Stomach smooth muscle (tissue), 2 donors: ENCODE results near the gene KIFC1.
A peak's percentile ranks its signal among the peaks of the same experiment; 100 is the strongest.
"Not testable (repeated sequence)": the region's sequence is repeated elsewhere in the genome, so short reads cannot be mapped to it uniquely, and the experiment has no call there.

ENCODE experiments used
- H3K27ac ChIP-seq: one replicate; pipeline ENCODE4 v1.7.0; 2013; ENCODE audit warnings: mild to moderate bottlenecking, low read length, inconsistent platforms
- H3K27me3 ChIP-seq, 2 donors: one replicate each; pipeline ENCODE4 v1.7.0; 2013; ENCODE audit warnings: low read length in 2 of 2; ENCODE audit not compliant: insufficient read depth in 2 of 2, control insufficient read depth in 1 of 2
- H3K36me3 ChIP-seq, 2 donors: one replicate each; pipeline ENCODE4 v1.7.0; 2013; ENCODE audit warnings: low read length in 2 of 2; ENCODE audit not compliant: control insufficient read depth in 2 of 2, insufficient read depth in 2 of 2
- H3K4me1 ChIP-seq: one replicate; pipeline ENCODE4 v1.7.0; 2013; ENCODE audit warnings: low read length; ENCODE audit not compliant: control insufficient read depth, insufficient read depth
- H3K4me3 ChIP-seq, 2 donors: one replicate each; pipeline ENCODE4 v1.7.0; 2013; ENCODE audit warnings: low read length in 2 of 2
- H3K9ac ChIP-seq, 2 donors: one replicate each; pipeline ENCODE4 v1.7.0; 2013; ENCODE audit warnings: low read length in 2 of 2, mild to moderate bottlenecking in 1 of 2
- H3K9me3 ChIP-seq, 2 donors: one replicate each; pipeline ENCODE4 v1.7.0; 2013; ENCODE audit warnings: low read length in 2 of 2; ENCODE audit not compliant: control insufficient read depth in 2 of 2
- donor health status: healthy.
- donor health status: Pancreatic carcinoma.

KIFC1 gene

DNA sequence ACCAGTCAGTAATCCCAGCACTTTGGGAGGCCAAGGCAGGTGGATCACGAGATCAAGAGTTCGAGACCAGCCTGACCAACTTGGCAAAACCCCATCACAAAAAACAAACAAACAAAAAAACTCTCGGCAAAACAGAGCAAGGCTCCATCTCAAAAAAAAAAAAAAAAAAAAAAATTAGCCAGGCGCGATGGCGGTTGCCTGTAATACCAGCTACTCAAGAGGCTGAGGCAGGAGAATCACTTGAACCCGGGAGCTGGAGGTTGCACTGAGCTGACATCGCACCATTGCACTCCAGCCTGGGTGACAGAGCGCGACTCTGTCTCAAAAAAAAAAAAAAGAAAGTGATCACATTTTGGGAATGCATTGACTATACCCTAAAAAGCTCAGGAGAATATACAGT lies 12.4 kb upstream of the KIFC1 start:
- H3K27ac ChIP-seq, H3K9me3 ChIP-seq, H3K36me3 ChIP-seq, H3K27me3 ChIP-seq, H3K9ac ChIP-seq, H3K4me3 ChIP-seq: not testable (repeated sequence)
- peaks cover 37% of the 10 kb centered on the region for H3K4me1 ChIP-seq

DNA sequence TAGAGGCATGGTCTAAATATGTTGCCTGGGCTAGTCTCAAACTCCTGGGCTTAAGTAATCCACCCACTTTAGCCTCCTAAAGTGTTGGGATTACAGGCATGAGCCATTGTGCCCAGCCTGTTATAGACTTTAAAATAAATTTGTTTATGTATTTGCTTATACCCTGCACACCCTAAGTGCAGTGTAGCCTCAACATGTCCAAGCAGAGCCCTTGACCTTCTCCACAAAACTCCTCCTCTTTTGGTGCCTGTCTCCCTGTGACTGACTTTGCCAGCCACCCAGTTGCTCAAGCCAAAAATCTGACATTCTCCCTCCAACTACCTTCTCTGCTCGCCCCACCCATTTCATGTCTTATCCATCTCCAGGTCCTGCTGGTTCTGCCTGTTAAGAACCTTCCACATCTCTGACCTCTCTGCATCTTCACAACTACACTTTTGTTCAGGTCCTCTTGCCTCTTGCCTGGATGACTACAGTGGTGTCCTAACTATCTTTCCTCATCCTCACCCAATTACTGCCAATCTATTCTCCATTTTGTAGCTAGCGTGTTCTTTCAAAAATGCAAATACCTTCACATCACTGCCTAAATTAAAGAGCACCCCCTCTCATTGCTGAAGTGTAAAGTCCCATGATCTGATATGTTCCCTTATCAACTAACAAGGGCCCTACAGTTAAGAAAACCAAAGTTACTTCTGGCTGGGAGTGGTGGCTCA lies 11.2 kb upstream of the KIFC1 start:
- no peak overlapping the region for H3K4me3 ChIP-seq
- H3K36me3 ChIP-seq: no peaks in the 10 kb centered on the region
- H3K4me1 ChIP-seq: peaks cover 25% of the 10 kb centered on the region
- H3K27ac ChIP-seq: no peak overlapping the region
- no peak overlapping the region for H3K9ac ChIP-seq
- no peaks in the 10 kb centered on the region for H3K9me3 ChIP-seq
- no peaks in the 10 kb centered on the region for H3K27me3 ChIP-seq

DNA sequence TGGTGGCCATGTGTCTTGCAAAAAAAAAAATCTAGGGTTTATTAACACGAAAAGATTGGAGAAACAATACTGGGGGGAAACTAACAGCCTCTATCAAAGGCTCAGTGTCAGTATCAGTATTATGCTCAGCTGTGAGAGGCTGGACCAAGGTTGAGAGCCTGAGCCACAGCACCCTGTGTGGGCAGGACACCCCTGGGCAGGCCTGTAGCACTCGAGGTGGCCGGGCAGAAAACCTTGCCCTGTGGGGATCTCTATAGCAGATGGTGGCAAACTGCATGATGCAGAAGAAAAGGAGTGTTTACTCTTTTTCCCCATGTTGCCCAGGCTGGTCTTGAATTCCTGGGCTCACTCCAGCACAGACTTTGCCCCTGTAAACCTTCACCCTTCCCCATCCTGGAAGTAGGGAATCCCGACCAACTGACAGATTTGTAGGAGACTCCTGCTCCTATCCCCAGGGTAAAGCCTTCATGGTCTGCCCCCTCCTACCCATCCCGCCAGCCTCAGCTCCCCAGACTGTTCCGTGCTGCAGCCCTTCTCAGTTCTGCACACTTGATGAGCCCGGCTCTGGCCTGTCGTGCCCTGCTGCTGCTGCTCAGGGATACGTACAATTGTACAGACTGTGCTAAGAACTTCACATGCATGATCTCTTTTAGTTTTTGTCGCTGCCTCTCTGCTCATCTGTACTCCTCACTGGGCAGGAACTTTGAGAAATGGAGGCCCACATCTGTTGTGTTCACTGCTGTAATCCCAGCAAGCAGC lies 8.0 kb upstream of the KIFC1 start:
- H3K4me1 ChIP-seq: peaks cover 19% of the 10 kb centered on the region
- no peak overlapping the region for H3K4me3 ChIP-seq
- H3K27ac ChIP-seq: peak overlapping the region; percentile 37
- H3K36me3 ChIP-seq: no peaks in the 10 kb centered on the region
- H3K9ac ChIP-seq: no peak overlapping the region
- H3K9me3 ChIP-seq: no peaks in the 10 kb centered on the region
- no peaks in the 10 kb centered on the region for H3K27me3 ChIP-seq

DNA sequence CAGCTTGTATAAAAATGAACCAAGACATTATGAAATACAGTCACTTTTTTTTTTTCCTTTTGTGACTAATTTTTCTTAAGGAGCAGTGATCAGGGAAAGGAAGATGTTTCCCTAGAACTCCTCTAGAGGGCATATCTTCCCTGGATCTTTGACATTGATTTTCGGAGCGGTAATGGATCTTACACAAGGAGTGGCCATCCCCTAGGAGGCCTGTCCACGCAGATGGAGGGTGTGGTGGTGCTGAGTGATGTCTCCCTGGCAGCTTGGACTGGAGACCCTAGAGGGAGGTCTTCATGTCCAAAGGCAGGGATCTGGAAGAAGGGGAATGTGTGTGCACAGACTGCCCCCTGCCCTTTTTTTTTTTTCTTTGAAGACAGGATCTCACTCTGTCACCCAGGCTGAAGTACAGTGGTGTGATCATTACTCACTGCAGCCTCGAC lies 7.0 kb upstream of the KIFC1 start:
- Histone ChIP-seq H3K27ac (no peak overlapping the region), H3K9me3 (no peaks in the 10 kb centered on the region), H3K4me3 (no peak overlapping the region), H3K27me3 (no peaks in the 10 kb centered on the region), H3K4me1 (peaks cover 19% of the 10 kb centered on the region), H3K36me3 (no peaks in the 10 kb centered on the region), H3K9ac (no peak overlapping the region)

DNA sequence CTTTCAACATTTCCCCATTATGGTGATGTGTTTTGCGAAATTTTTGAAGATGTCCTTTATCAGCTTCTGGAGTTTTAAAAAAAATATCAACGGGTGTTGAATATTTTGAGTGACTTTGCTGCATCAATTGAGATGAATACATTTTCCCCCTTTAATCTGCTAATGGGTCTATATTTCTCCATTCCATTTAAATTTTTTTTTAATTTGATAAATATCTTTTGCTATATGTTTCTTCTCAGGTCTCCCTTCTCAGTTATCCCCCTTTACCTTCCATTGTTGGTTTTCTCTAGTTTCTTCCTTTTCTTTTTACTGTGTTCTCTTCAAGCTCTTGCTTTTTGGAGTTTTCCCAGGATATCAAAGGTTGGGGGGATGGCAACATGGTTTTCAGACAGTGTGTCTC lies 1.4 kb upstream of the KIFC1 start:
- H3K9me3 ChIP-seq: no peaks in the 10 kb centered on the region
- H3K9ac ChIP-seq: no peak overlapping the region
- H3K36me3 ChIP-seq: no peaks in the 10 kb centered on the region
- no peaks in the 10 kb centered on the region for H3K27me3 ChIP-seq
- peaks cover 8% of the 10 kb centered on the region for H3K4me1 ChIP-seq
- no peak overlapping the region for H3K4me3 ChIP-seq
- no peak overlapping the region for H3K27ac ChIP-seq

DNA sequence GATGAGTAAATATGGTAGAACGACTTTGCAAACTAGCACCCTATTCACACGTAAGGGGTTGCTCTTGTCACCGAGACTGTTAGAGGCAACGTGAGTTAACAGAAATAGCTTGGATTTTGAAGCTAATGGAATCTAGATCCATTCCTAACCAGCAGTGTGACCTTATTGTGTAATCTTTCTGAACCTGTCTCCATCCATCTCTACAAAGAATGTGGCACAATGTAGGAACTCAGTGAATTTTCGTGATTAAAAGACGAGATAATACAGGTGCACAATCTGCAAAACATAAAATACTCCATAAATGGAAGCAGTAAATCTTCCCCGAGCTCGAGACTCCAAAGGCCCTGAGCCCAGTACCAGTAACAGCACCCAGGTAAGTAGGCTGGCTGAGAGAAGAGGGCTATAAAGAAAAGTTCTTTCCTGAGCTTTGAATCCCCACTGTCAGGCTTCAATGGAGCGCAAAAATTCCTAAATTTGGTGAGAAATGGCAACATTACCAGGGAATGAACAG lies 801 bp upstream of the KIFC1 start:
- Histone ChIP-seq H3K27ac (peak overlapping the region; percentile 96), H3K27me3 (no peaks in the 10 kb centered on the region), H3K36me3 (no peaks in the 10 kb centered on the region), H3K9ac (peak overlapping the region; percentile 81 to 86), H3K4me1 (peaks cover 8% of the 10 kb centered on the region), H3K4me3 (peak overlapping the region; percentile 26 to 78), H3K9me3 (no peaks in the 10 kb centered on the region)

DNA sequence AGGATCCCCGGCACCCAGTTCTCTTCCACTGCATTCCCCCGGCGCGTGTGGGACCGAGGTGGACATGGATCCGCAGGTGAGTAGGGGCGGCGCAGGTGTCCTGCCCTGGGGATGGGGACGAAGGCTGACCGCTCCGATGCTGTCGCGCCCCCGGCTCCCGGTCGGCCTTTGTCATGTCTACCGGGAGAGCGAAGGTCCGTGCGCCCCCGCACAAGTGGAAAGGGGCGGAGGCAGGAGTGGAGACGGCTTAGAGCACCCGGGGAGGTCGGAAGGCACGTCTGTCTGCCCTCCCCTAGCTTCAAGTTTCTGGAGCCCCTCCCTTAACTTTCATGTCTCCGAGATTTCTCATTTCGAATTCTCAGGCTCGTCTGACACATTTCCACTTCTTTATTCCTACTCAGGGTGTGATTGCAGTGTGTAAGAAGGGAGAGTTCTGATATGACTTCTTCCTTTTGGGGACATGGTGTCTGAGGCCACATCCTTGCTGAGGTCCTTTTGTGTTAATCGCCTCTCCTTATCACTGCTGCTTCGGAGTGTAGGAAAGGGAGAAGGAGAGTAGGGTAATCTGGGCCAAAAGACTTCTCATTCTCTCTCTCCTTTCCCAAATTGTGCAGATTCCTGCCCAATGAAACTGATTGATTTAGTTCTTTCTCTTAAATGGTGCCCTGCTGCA lies 435 bp downstream of the KIFC1 start:
- no peaks in the 10 kb centered on the region for H3K9me3 ChIP-seq
- H3K9ac ChIP-seq: peak overlapping the region; percentile 30 to 49
- no peaks in the 10 kb centered on the region for H3K36me3 ChIP-seq
- H3K27ac ChIP-seq: peak overlapping the region; percentile 96
- H3K4me3 ChIP-seq: peak overlapping the region; percentile 66 to 78
- peaks cover 8% of the 10 kb centered on the region for H3K4me1 ChIP-seq
- H3K27me3 ChIP-seq: no peaks in the 10 kb centered on the region

DNA sequence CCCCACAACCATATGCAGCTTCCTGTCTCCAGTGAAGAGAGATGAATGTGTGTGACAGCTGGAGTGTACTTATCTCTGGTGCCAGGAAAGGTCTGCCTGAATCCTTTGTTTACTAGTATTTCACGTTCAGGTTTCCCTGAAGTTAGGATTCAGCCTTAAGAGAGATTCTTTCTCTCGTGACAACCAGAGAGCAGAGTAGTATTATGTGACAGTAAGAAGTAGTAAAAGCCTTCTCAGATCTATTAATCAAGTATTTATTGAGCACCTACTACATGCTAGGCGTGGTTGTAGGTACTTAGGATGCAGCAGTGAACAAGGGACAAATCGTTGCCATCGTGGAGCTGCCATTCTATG lies 949 bp downstream of the KIFC1 start:
- Histone ChIP-seq H3K4me1 (peaks cover 8% of the 10 kb centered on the region), H3K4me3 (no peak overlapping the region), H3K36me3 (no peaks in the 10 kb centered on the region), H3K27me3 (no peaks in the 10 kb centered on the region), H3K27ac (no peak overlapping the region), H3K9ac (peak overlapping the region in 1 of 2 donors; percentile 30), H3K9me3 (no peaks in the 10 kb centered on the region)

DNA sequence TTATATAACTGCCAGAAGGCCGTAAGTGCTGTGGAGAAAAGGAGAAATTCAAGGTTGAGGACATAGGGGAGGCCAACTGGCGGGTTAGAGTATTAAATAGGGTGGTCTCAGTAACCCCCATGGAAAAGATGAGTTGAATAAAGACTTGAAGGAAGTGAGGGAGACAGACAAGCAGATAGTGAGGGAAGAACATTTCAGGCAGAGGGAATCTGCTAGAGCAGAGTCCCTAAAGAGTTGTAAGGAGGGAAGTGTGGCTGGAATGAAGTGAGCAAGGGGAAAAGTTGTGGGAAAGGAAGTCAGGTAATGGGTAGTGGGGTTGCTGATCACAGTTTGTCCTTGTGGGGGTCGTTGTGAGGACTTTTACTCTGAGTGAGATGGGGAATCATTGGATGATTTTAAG lies 1.4 kb downstream of the KIFC1 start:
- Histone ChIP-seq H3K4me1 (peaks cover 8% of the 10 kb centered on the region), H3K9ac (no peak overlapping the region), H3K27me3 (no peaks in the 10 kb centered on the region), H3K9me3 (no peaks in the 10 kb centered on the region), H3K27ac (no peak overlapping the region), H3K36me3 (no peaks in the 10 kb centered on the region), H3K4me3 (no peak overlapping the region)

DNA sequence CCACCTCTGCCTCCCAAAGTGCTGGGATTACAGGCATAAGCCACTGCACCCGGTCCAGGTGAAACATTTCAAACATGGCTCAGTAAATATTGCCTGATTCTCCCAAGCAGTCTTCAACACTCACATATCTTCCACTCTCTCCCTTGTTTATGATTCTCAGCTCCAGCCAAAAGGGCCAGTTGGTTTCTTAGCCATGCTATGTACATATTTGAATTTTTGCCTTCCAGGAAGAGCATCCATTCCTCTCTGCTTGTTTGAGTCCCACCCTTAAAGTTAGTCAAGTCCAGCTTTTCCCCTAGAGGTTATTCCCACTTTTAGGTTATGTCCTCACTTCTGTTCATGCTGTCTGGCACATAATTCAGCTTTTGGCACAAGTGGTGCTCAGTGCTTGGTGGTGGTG lies 5.9 kb downstream of the KIFC1 start:
- H3K4me3 ChIP-seq: no peak overlapping the region
- no peaks in the 10 kb centered on the region for H3K4me1 ChIP-seq
- H3K9ac ChIP-seq: no peak overlapping the region
- H3K9me3 ChIP-seq: no peaks in the 10 kb centered on the region
- no peak overlapping the region for H3K27ac ChIP-seq
- H3K27me3 ChIP-seq: no peaks in the 10 kb centered on the region
- no peaks in the 10 kb centered on the region for H3K36me3 ChIP-seq
